SK-MEL-5 (cell line): ENCODE results near the gene S1PR5. TPM values are rescaled to one million over a fixed set of nuclear protein-coding genes. Genes with fewer than 3 reads are reported as not detected.

Source experiments
- DNase-seq: peaks from one replicate; pipeline ENCODE4 v3.0.0-alpha.2; 2016; ENCODE audit warnings: low read depth, low spot score
- in situ Hi-C: cut with HindIII; loops from 2 replicates; pipeline ENCODE4 v1.10.0; 2016; ENCODE audit warnings: low sequenced_read_pairs, high pct_unique_total_duplicates, low pct_unique_long_range_greater_than_20kb
- small RNA-seq, 2 experiments: library from RNA; depleted of rRNA; stranded (forward); fragments of <200 nt; gene quantifications; one replicate each; pipeline ENCODE3, GENCODE V24; 2014
- total RNA-seq: library from RNA; depleted of rRNA; stranded (reverse); fragments of >200 nt; shearing (Covaris generic); gene quantifications from 2 replicates; pipeline ENCODE4 v1.2.3, GENCODE V29; 2014; rRNA removed

S1PR5 gene
- total RNA-seq, 1 experiment from 2014 or later = 2.6 TPM

DNA sequence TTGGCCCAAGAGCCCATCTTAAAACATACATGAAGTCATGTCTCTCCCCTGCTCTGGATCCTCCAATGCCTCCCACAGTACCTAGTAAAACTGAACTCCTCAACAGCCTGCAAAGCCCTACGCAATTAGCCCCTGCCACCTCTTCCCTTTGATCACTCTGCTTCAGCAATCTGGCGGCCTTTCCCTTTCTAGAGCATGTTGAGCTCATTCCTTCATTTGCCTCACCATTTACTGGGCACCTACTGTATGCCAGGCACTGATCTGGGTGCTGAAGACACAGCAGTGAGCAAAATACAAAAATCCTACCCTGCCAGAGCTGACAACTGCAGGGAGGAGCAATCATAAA is 17.0 kb downstream of the S1PR5 start:
- no peak for DNase-seq
- in situ Hi-C loops = no loop called here

DNA sequence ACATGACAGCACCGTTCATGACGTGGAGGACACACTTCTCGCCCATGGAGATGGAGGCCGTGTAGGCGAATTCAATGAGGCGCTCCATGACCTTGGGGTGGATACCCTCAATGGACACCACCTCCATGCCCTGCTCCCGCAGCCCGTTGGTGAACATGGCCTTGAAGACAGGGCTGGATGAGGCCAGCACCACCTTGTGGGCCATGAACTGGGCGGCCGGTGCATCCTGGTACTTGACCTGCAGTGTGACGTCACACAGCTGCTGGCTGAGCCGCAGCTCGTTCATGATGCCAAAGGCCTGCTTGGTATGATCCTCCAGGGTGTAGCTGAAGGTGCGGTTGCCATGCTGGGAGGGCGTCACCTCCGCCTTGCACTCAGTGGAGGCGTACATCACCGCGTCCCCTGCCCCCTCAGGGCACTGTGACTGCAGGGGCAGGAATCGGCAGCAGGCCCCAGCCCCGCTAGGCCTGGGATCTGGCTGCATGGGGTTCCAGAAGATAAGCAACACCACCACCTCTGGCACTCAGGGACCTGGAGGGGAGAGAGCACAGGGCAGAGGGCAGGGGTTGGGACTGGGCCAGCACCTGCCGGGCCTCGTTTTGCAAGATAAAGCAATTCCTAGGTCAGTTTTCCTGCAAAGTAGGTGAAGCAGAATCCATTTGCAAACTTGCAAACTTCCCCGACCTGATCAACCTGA is 17.5 kb downstream of the S1PR5 start:
- in situ Hi-C loops = no loop called here
- DNase-seq = no peak

DNA sequence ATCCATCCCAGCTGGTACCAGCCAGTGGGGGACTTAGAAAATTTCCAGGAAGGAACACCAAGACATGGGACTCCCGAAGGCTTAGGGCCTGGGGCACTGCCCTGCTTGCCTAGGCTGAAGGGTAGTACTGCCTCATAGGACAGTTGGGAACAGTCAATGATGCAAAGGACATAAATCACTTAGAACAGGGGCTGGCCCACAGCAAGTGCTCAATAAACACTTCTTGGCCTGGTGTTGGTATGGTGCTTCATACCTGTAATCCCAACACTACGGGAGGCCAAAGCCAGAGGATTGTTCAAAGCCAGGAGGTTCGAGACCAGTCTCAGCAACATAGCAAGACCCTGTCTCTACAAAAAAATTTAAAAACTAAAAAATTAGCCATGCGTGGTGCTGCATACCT is 19.9 kb downstream of the S1PR5 start:
- no peak for DNase-seq
- in situ Hi-C loops = no loop called here

DNA sequence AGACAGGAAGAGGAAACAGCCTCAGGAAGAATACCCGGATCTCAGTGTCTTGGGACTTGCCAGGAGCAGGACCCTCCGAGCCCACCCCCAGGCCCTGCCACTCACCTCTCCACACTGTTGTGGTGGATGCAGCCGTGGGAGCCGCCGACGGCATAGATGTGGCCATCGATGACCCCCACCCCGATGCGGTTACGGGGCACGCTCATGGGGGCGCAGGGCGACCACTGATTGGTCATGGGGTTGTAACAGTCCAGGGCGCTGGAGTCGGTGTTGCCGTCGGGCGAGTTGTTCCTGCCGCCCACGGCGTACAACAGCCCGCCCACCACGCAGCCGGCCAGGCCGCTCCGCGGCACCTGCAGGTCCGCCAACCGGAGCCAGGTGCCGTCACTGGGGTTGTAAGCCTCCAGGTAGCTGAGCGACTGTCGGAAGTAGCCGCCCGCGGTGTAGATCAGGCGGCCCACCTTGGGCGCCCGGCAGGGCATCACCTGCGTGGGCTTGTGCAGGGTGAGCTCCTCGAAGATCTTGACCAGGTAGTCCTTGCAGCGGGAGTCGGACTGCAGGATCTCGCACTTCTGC is 25.7 kb downstream of the S1PR5 start:
- in situ Hi-C loops = no loop called here
- DNase-seq = no peak

DNA sequence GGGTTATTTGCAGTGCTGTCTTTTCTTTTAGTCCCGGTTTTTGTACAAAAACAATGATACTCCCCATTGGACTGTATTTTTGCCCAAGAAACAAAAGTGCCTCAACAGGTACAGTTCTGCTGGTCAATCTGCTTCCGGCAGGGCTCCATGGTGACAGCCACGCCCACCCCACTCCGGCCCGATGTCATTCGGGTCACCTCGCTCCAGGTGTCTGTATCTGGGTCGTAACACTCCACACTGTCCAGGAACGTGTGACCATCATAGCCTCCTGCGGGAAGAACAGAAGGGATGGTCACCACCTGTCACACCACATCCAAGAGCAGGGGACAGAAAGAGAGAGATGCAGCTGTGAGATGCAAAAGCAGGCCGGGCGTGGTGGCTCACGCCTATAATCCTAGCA is 30.7 kb downstream of the S1PR5 start:
- DNase-seq = no peak
- in situ Hi-C loops = no loop called here

DNA sequence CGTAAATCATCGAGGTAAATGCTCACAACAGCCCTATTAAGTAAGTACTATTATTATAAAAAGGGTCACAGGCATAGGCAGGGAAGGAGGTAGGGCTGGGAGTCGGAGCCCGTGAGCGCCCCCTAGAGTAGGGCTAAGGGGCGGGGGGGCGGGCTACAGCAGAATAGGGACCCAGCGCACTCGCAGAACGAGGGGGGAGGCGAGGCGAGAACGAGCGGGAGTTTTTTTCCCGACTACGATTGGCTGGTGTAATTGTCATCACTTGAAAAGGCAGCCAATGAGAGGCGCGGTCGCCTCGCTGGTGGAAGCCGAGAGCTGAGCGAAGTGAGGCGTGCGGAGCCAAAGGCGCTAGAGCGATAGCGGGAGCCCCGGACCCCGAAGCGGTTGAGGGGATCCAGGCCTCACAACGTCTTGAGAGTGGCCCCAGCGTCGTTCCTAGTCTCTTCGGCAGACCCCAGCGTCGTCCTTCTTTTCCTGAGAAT is 38.3 kb downstream of the S1PR5 start:
- peak; percentile 94 for DNase-seq
- in situ Hi-C loops = no loop called here

DNA sequence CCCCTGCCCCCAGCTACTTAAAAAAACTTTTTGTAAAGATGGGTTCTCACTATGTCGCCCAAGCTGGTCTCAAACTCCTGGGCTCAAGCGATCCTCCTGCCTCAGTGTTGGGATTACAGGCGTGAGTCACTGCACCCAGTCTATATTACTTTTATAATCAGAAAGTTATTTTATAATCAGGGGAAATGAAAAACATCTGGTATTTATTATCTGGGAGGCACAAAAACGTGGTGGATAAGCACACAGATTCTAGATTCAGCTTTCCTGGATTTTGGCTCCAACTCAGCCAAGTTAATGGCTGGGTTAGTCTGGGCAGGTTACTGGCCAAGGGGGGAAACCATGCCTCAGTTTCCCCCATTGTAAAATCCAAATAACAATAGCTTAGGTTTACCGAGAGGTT is 38.8 kb downstream of the S1PR5 start:
- in situ Hi-C loops = no loop called here

DNA sequence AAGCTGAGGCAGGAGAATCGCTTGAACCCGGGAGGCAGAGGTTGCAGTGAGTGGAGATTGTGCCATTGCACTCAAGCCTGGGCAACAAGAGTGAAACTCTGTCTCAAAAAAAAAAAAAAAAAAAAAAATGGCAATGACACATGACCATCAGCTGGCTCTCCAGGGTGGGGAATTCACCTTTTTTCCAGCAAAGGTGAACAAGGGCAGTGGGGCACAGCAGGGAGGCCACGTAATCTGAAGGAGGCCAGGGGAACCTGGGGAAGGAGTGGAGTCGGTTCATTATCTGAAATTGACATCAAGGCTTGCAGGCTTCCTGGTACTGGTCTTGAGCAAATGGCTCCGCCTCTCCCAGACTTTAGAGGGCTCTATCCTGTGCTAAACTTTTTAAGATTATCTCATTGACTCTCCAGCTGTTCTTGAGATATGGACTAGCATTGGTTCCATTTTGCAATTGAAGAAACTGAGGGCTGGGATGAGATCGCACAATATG is 42.2 kb downstream of the S1PR5 start:
- in situ Hi-C loops = no loop called here
- no peak for DNase-seq

More for the DNA sequence above, 38.8 kb downstream of the S1PR5 start:
- DNase-seq = no peak

DNA sequence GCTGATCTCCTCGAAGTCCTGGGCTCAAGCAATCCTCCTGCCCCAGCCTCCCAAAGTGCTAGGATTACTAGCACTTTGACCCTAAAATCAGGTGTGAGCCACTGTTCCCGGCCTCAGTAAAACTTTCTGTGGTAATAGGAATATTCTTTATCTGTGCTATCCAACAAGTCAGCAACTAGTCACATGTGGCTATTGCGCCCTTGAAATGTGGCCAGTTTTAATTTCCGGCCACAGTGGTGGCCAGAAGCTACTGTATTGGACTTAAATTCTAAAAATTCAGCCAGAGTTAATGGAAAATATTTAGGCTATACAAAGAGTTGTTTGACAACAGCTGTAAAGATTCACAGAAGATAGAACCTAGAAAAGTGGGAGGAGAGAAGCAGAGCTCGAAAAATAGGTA is 44.1 kb downstream of the S1PR5 start:
- in situ Hi-C loops = no loop called here
- no peak for DNase-seq

DNA sequence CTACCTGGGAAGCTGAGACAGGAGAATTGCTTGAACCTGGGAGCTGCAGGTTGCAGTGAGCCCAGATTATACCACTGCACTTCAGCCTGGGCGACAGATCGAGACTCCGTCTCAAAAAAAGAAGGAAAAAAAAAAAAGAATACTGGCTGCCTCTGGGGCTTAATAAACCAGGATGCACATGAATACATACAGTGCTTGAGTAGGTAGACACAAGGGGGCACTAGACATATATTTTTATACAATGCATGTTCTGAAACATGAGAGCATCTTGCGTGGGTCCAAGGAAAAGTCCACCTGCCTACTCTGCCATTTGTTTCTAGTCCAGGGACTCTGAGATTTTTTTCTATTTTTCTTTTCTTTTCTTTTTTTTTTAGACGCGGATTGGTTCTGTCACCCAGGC is 45.3 kb downstream of the S1PR5 start:
- peak; percentile 69 for DNase-seq
- in situ Hi-C loops = no loop called here

DNA sequence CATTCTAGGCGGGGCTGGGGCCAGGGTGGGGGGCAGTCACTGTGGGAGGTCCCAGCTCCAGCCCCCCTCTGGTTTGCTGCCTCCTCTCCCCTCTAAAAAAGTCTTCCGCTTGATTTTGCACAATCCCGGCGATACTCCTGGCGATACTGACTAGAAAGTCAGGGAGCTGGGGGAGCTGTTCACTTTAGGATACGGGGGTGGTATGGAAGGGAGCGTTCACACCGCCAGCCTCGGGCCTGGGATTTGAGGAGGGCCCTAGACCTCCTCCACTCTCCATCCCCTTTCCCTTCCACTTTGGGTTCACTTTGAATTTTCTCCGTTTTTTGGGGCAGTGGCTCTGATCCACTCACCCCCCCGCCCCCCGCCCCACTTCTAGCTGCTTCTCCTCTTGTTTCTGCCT is 49.1 kb downstream of the S1PR5 start:
- DNase-seq = no peak
- in situ Hi-C loops = no loop called here

DNA sequence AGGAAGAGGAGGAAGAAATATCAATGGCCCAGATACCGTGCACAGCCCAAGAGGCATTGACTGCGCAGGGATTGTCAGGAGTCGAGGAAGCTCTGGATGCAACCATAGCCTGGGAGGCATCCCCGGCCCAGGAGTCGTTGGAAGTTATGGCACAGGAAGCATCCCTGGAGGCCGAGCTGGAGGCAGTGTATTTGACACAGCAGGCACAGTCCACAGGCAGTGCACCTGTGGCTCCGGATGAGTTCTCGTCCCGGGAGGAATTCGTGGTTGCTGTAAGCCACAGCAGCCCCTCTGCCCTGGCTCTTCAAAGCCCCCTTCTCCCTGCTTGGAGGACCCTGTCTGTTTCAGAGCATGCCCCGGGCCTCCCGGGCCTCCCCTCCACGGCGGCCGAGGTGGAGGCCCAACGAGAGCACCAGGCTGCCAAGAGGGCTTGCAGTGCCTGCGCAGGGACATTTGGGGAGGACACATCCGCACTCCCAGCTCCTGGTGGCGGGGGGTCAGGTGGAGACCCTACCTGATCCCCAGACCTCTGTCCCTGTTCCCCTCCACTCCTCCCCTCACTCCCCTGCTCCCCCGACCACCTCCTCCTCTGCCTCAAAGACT is 50.0 kb downstream of the S1PR5 start:
- DNase-seq = no peak
- in situ Hi-C loops = no loop called here

DNA sequence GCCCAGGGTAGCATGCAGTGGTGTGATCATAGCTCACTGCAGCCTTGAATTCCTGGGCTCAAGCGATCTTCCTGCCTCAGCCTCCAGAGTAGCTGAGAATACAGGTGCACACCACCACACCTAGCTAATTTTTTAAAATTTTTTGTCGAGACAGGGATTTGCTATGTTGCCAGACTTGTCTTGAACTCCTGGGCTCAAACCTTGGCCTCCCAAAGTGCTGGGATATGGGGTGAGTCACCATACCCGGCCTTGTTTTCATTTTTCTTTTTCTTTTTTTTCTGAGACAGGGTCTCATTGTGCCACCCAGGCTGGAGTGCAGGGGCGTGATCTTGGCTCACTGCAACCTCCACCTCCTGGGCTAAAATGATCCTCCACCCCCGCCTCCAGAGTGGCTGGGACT is 52.8 kb downstream of the S1PR5 start:
- in situ Hi-C loops = no loop called here
- DNase-seq = no peak

Small RNAs within 50 kb of the gene (small RNA-seq; reads per million reads assigned to genes)
- 0 reads per million in 2 experiments for gene MIR1238
- gene RNU7-140P = 0 to 0.05 reads per million in 2 experiments

Other genes with a start within 250 kb of the S1PR5 start
- gene ICAM1, start 246.3 kb downstream of the S1PR5 start, total RNA-seq = 45.0 and 46.2 TPM in 2 replicates
- gene ICAM4, start 230.5 kb downstream of the S1PR5 start, total RNA-seq = 0.08 TPM in 1 of 2 replicates, not detected in the other
- gene ICAM5, start 227.5 kb downstream of the S1PR5 start, total RNA-seq = 0.29 and 0.66 TPM in 2 replicates
- 0.08 and 0.69 TPM in 2 replicates for gene ZGLP1, start 207.6 kb downstream of the S1PR5 start, total RNA-seq
- gene FDX2, start 201.4 kb downstream of the S1PR5 start, total RNA-seq = 19.5 and 23.1 TPM in 2 replicates
- 7.3 and 8.1 TPM in 2 replicates for gene RAVER1, start 183.9 kb downstream of the S1PR5 start, total RNA-seq
- 6.1 and 7.6 TPM in 2 replicates for gene ICAM3, start 177.8 kb downstream of the S1PR5 start, total RNA-seq
- 26.5 and 31.6 TPM in 2 replicates for gene TYK2, start 136.9 kb downstream of the S1PR5 start, total RNA-seq
- 225 and 232 TPM in 2 replicates for gene CDC37, start 113.9 kb downstream of the S1PR5 start, total RNA-seq
- 1.5 and 2.5 TPM in 2 replicates for gene PDE4A, start 96.9 kb downstream of the S1PR5 start, total RNA-seq
- 21.8 and 23.4 TPM in 2 replicates for gene KEAP1, start 14.1 kb downstream of the S1PR5 start, total RNA-seq
- 35.2 and 37.1 TPM in 2 replicates for gene ATG4D, start 26.5 kb upstream of the S1PR5 start, total RNA-seq
- 7.9 and 9.3 TPM in 2 replicates for gene KRI1, start 48.6 kb upstream of the S1PR5 start, total RNA-seq
- gene CDKN2D, start 51.5 kb upstream of the S1PR5 start, total RNA-seq = 2.3 and 2.9 TPM in 2 replicates
- gene AP1M2, start 69.9 kb upstream of the S1PR5 start, total RNA-seq = not detected in 2 replicates
- 3.1 and 3.2 TPM in 2 replicates for gene SLC44A2, start 108.1 kb upstream of the S1PR5 start, total RNA-seq
- gene ILF3, start 136.9 kb upstream of the S1PR5 start, total RNA-seq = 96.9 and 108 TPM in 2 replicates
- 18.2 and 18.9 TPM in 2 replicates for gene QTRT1, start 184.0 kb upstream of the S1PR5 start, total RNA-seq
- gene DNM2, start 200.6 kb upstream of the S1PR5 start, total RNA-seq = 23.7 and 31.7 TPM in 2 replicates